Esophagus squamous epithelium (tissue), 4 donors: ENCODE results near the gene RNF207.

Source experiments
- CTCF ChIP-seq, 6 experiments: fragments of 450-650 bp in 4 of 6; fragments of 200-600 bp in 2 of 6; sonication (generic) in 2 of 6; IDR thresholded peaks; one replicate each; pipeline ENCODE4 v1.5.1; 2016 to 2019; ENCODE audit warnings: antibody characterized with exemption in 6 of 6, mild to moderate bottlenecking in 4 of 6, moderate library complexity in 4 of 6
- POLR2A ChIP-seq, 4 donors: fragments of 450-650 bp; IDR thresholded peaks; one replicate each; pipeline ENCODE4 v1.6.1; 2017; ENCODE audit warnings: antibody characterized with exemption in 4 of 4, mild to moderate bottlenecking in 4 of 4, moderate library complexity in 3 of 4

- TF ChIP-seq POLR2A (IDR thresholded peaks at IDR 0.05) (no peak), CTCF (IDR thresholded peaks at IDR 0.05) (no peak)
Measured at GRCh38 chr1:6234502-6235295, 28.8 kb downstream of the RNF207 start.
